SK-N-SH (cell line): ENCODE results near the gene IQCE.

ENCODE experiments used
- EZH2phosphoT487 ChIP-seq: fragments of 200-600 bp; sonication (generic); IDR thresholded peaks from 2 replicates; pipeline ENCODE4 v1.6.1; 2017; ENCODE audit warnings: low read depth, mixed run types, mild to moderate bottlenecking, antibody characterized with exemption, moderate library complexity, borderline replicate concordance
- FOSL2 ChIP-seq: IDR thresholded peaks from 2 replicates; pipeline ENCODE4 v1.4.0; 2012; ENCODE audit warnings: low read depth, mild to moderate bottlenecking, moderate library complexity, borderline replicate concordance
- JUND ChIP-seq: IDR thresholded peaks from 2 replicates; pipeline ENCODE4 v1.4.0; 2012
- MEF2A ChIP-seq: IDR thresholded peaks from 2 replicates; pipeline ENCODE4 v1.4.0; 2012; ENCODE audit warnings: low read depth, borderline replicate concordance
- NFIC ChIP-seq: IDR thresholded peaks from 2 replicates; pipeline ENCODE4 v1.4.0; 2012; ENCODE audit warnings: borderline replicate concordance
- POLR2AphosphoS5 ChIP-seq: IDR thresholded peaks from 2 replicates; pipeline ENCODE4 v1.6.1; 2012; ENCODE audit warnings: low read depth, low read length
- SIN3A ChIP-seq: IDR thresholded peaks from 2 replicates; pipeline ENCODE4 v1.6.1; 2012; ENCODE audit warnings: low read depth, mild to moderate bottlenecking, low read length, moderate library complexity, borderline replicate concordance
- SMC3 ChIP-seq: IDR thresholded peaks from 2 replicates; pipeline ENCODE4 v1.6.1; 2012; ENCODE audit warnings: low read depth, low read length, improper control_type of control experiment
- TAF1 ChIP-seq: IDR thresholded peaks from 2 replicates; pipeline ENCODE4 v1.6.1; 2012; ENCODE audit warnings: low read depth, mild to moderate bottlenecking, low read length, moderate library complexity, borderline replicate concordance
- YY1 ChIP-seq: IDR thresholded peaks from 2 replicates; pipeline ENCODE4 v1.4.0; 2012; ENCODE audit warnings: low read depth, mild to moderate bottlenecking
- TF ChIP-seq, protein P1 (sequence below): fragments of 200-600 bp; sonication (generic); IDR thresholded peaks from 2 replicates; pipeline ENCODE4 v1.6.1; 2017; ENCODE audit warnings: antibody characterized with exemption, mild to moderate bottlenecking, moderate library complexity
- TF ChIP-seq, protein P2 (sequence below): fragments of 150-350 bp; IDR thresholded peaks from 2 replicates; pipeline ENCODE4 v1.6.1; 2017; ENCODE audit warnings: antibody characterized with exemption, low read length, low read depth, borderline replicate concordance

DNA sequence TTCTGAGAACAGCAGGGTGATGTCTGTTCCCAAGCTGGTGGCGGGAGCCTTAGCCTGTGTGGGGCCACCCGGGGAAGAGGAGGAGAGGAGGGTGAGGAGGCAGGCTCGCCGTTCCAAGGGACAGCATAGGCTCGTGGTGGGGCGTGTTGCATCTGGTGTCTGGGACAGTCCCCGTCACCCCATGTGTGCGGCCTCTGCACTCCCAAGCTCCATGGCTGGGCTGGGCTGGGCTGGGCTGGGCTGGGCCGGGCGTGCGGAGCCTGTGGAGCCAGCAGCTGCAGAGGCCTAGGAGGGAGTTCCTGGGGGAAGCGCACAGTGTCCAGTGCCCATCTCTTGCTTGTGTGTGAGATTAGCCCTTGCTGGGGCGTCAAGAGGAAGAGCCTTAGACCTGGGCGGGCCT, 52.1 kb downstream of the IQCE start:
- TF ChIP-seq YY1 (no peak), SIN3A (no peak), TAF1 (no peak), POLR2AphosphoS5 (no peak), SMC3 (no peak), NFIC (no peak), FOSL2 (no peak), JUND (no peak), EZH2phosphoT487 (no peak), MEF2A (no peak)
- TF ChIP-seq, protein P1, sequence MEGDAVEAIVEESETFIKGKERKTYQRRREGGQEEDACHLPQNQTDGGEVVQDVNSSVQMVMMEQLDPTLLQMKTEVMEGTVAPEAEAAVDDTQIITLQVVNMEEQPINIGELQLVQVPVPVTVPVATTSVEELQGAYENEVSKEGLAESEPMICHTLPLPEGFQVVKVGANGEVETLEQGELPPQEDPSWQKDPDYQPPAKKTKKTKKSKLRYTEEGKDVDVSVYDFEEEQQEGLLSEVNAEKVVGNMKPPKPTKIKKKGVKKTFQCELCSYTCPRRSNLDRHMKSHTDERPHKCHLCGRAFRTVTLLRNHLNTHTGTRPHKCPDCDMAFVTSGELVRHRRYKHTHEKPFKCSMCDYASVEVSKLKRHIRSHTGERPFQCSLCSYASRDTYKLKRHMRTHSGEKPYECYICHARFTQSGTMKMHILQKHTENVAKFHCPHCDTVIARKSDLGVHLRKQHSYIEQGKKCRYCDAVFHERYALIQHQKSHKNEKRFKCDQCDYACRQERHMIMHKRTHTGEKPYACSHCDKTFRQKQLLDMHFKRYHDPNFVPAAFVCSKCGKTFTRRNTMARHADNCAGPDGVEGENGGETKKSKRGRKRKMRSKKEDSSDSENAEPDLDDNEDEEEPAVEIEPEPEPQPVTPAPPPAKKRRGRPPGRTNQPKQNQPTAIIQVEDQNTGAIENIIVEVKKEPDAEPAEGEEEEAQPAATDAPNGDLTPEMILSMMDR, result no peak
- TF ChIP-seq, protein P2, sequence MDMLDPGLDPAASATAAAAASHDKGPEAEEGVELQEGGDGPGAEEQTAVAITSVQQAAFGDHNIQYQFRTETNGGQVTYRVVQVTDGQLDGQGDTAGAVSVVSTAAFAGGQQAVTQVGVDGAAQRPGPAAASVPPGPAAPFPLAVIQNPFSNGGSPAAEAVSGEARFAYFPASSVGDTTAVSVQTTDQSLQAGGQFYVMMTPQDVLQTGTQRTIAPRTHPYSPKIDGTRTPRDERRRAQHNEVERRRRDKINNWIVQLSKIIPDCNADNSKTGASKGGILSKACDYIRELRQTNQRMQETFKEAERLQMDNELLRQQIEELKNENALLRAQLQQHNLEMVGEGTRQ, result no peak
